Bronchial epithelial cell (primary cell): Measurements from ENCODE around the gene FAM20A. TPM values are rescaled to one million over a fixed set of nuclear protein-coding genes. Genes with fewer than 3 reads are reported as not detected.

Experiments
- DNase-seq: peaks from one replicate; pipeline ENCODE4 v3.0.0-alpha.2; 2010; ENCODE audit warnings: low read depth
- FAIRE-seq: peaks from 2 replicates; lab custom pipeline; 2011; peaks lifted over from hg19 to GRCh38; lab: Jason Lieb, UNC
- H3K27me3 ChIP-seq: 2 replicates; pipeline ENCODE4 v1.5.1; 2011; ENCODE audit warnings: low read length; ENCODE audit not compliant: control insufficient read depth, insufficient read depth
- H3K36me3 ChIP-seq: 2 replicates; pipeline ENCODE4 v1.5.1; 2011; ENCODE audit warnings: low read length; ENCODE audit not compliant: control insufficient read depth, insufficient read depth
- H3K4me3 ChIP-seq: 2 replicates; pipeline ENCODE4 v1.5.1; 2011; ENCODE audit warnings: mild to moderate bottlenecking, low read depth, low read length, control low read depth
- total RNA-seq: library from RNA; depleted of rRNA; stranded (reverse); fragments of >200 nt; gene quantifications from 2 replicates; pipeline ENCODE4 v1.2.1, GENCODE V29; 2014
- TF ChIP-seq, protein P1 (sequence below): IDR thresholded peaks from 2 replicates; pipeline ENCODE4 v1.5.1; 2011; ENCODE audit warnings: mild to moderate bottlenecking, moderate library complexity, low read length, control low read depth, inconsistent platforms; ENCODE audit not compliant: insufficient read depth, severe bottlenecking

Gene FAM20A
- total RNA-seq, 1 donor from 2014 or later, result 0.26 TPM

DNA sequence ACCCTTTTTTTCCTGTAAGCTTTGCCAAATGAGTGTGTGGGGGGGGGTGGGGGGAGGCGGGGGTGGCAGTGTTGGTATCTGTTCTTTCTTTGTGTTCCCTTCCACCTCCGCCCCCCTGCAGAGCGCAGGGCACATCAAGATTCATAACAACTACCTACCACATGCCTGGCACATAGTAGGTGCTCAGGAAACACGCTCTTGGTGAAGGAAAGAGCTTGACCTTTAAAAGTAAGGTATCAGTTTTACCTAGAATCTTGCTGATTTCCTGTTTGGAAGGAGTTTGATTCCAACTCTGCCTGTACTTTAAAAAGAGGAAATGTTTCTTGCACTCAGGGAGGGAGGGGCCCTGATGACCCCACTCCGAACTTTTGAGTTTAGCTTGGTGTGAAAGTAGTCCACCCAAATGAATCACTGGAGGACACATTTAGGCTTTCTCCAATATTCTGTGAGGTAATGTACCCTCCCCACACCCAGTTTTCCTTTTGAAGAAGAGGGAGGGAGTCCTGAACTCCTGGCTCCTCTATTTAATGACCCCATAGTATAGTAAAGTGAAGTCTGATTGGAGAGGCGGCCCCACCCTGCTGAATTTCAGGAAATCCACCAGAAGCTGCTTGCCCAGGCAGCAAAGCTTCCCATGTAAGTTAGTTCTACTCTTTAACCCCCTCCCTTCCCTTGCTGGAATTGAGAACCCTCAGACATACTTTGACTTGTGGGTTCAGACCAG is 560 bp upstream of the FAM20A start:
- TF ChIP-seq, protein P1, sequence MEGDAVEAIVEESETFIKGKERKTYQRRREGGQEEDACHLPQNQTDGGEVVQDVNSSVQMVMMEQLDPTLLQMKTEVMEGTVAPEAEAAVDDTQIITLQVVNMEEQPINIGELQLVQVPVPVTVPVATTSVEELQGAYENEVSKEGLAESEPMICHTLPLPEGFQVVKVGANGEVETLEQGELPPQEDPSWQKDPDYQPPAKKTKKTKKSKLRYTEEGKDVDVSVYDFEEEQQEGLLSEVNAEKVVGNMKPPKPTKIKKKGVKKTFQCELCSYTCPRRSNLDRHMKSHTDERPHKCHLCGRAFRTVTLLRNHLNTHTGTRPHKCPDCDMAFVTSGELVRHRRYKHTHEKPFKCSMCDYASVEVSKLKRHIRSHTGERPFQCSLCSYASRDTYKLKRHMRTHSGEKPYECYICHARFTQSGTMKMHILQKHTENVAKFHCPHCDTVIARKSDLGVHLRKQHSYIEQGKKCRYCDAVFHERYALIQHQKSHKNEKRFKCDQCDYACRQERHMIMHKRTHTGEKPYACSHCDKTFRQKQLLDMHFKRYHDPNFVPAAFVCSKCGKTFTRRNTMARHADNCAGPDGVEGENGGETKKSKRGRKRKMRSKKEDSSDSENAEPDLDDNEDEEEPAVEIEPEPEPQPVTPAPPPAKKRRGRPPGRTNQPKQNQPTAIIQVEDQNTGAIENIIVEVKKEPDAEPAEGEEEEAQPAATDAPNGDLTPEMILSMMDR, result no peak
- FAIRE-seq, result no peak

DNA sequence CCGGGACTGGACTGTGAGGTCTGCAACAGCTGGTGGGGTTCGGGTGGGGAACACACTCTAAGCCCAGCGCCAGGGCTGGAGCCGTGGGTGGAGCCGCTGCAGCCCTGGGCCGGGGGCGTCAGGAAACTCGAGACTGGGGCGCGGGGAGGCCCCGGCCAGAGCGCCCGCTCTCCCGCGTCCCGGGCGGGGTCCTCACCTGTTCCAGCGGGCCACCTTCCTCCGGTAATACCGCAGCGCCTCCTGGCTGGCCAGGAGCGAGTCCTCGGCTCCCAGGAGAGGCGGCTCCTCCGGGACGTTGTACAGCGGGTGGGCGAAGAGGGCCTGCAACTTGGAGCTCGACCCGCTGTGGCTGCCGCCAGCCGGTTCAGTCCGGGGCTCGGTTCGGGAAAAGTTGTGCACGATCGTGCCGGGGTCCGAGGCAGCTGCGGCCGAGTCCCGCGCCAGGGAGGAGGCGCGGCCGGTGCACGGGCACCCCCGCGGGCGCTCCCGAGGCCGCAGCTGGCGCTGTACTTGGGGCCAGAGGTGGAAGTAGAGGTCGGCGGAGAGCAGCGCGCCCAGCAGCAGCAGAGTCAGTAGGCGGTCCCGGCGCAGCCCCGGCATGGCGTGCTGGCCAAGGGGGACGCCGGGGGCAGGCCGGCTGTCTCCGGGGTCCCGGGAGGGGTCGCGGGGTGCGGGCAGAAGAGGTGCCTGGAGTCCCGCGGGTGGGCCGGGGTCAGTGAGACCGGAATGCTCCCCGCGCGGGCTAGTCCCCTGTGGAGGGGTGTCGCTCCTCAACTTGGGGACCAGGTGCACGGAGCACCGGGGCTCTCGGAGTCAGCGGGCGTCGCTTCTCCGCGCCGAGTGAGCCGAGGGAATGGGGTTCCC is 868 bp downstream of the FAM20A start:
- TF ChIP-seq, protein P1, result peak; percentile 68
- Histone ChIP-seq H3K4me3 (peak overlapping the region; percentile 41), H3K36me3 (no peaks in the 10 kb centered on the region), H3K27me3 (peaks cover 3% of the 10 kb centered on the region)
- FAIRE-seq (no peak), DNase-seq (no peak)

More for the DNA sequence above, 560 bp upstream of the FAM20A start:
- Histone ChIP-seq H3K36me3 (no peaks in the 10 kb centered on the region), H3K27me3 (peaks cover 3% of the 10 kb centered on the region), H3K4me3 (no peak overlapping the region)
- no peak for DNase-seq

DNA sequence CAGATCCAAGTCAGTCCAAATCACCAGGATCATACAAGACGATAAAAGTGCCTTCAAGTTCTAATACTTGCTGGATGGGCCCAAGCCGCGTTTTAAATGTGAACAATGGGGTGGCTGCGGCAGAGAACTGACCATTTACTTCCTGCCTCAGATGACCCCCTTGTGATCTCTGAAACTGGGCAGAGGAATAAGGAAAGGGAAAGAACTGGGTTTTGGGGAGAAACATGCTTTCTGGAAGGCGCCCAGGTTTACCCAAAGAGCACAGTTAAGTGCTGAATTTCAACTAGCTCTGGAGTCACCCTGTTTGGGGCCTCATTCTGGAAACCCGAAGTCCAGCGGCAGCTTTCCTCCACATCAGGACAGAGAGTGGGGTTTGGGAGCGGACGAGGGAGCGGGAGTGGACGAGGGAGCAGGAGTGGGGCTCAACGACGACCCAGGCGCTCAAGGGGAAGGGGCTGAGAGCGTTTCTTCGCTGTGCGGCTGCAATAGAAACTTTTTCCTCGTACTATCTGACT is 1.6 kb downstream of the FAM20A start:
- FAIRE-seq, result no peak
- TF ChIP-seq, protein P1, result no peak
- DNase-seq, result no peak
- no peak overlapping the region for H3K4me3 ChIP-seq
- no peaks in the 10 kb centered on the region for H3K36me3 ChIP-seq
- H3K27me3 ChIP-seq, result peaks cover 3% of the 10 kb centered on the region

DNA sequence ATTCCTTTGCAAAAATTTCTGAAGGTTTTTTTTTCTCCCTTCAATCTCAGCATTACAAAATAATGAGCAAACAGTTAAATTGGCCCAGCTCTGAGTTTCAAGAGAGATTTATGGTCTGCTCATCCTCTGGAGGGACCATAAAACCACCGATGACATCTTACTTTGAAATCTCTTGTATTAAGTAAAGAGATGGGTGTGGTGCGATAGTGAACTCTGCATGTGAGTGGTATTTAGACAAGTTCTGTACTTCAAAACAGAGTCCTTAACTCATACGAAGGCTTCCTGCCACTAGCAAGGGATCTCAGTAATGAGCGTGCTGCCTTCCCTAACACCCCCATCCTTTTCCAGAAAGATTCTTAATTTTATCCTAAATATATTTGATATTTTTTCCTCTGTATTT is 2.1 kb downstream of the FAM20A start:
- H3K4me3 ChIP-seq, result no peak overlapping the region
- DNase-seq (no peak), FAIRE-seq (no peak)
- TF ChIP-seq, protein P1, result no peak
- H3K27me3 ChIP-seq, result peaks cover 3% of the 10 kb centered on the region
- H3K36me3 ChIP-seq, result no peaks in the 10 kb centered on the region

DNA sequence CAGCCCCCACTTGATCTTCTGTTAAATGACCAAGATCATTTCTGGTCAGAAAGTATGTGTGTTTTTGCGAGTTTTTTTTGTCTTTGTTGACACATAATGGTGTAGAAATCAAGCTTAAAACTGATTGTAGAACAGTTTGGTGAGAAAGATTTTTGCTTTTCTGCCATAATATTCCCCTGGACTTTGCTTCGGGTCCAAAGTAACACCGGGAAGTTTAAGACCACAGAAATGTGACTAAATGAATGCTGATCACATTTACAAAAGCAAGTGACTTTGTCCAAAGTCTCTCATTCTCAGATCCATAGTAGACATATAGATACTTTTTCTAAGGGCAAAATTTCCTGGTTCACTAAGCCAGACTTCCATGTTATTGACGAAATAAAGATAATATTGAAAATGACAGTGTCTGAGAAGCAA is 2.6 kb downstream of the FAM20A start:
- FAIRE-seq (no peak), DNase-seq (no peak)
- no peaks in the 10 kb centered on the region for H3K36me3 ChIP-seq
- H3K27me3 ChIP-seq, result peaks cover 3% of the 10 kb centered on the region
- H3K4me3 ChIP-seq, result no peak overlapping the region
- TF ChIP-seq, protein P1, result no peak
